Adrenal gland (tissue), 5 donors: ENCODE results near the gene IPMK.

ENCODE experiments used
- POLR2A ChIP-seq, 2 donors: fragments of 450-650 bp; IDR thresholded peaks; one replicate each; pipeline ENCODE4 v1.6.1; 2017; ENCODE audit warnings: antibody characterized with exemption in 2 of 2, mild to moderate bottlenecking in 2 of 2, moderate library complexity in 1 of 2
- TF ChIP-seq, protein P1 (sequence below), 6 experiments: fragments of 450-650 bp in 4 of 6; fragments of 200-600 bp in 2 of 6; sonication (generic) in 1 of 6; IDR thresholded peaks; 1 replicate in 5 of 6; 2 replicates in 1 of 6; pipeline versions ENCODE4 v1.5.1 to v1.8.0; 2016 to 2021; ENCODE audit warnings: antibody characterized with exemption in 6 of 6, mild to moderate bottlenecking in 2 of 6, moderate library complexity in 1 of 6
- donor health status: DM: no; HTN: no; CAD: no.

DNA sequence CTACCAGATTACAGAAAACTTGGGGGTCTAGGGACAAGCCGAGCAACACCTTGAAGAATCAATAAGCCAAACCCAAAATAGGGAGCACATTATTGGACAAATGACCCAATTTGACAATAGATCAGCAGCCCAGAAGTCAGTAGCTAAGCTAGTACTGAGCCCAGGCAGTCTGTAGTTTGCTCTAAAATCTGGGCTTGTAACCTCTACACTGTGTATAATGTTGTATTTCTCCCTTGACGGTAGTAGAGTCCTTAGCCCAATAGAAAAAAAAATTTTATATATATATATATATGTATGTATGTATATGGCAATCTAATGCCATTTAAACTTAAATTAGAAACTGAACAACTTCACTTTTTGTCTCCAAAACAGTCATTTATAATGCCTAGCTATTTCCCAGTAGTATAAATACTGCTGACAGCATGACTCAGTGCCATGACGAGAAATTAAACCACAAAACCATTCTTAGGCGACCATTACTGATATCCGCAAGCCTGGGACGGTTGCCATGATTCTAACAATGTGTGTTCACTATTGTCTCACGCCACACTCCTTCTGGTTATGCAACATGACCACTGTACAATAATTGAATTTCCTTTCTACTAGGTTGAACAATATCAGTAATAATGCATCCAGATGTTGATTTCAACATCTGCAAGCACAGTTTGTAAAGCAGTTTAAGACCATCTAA, 110.5 kb downstream of the IPMK start:
- TF ChIP-seq, protein P1, sequence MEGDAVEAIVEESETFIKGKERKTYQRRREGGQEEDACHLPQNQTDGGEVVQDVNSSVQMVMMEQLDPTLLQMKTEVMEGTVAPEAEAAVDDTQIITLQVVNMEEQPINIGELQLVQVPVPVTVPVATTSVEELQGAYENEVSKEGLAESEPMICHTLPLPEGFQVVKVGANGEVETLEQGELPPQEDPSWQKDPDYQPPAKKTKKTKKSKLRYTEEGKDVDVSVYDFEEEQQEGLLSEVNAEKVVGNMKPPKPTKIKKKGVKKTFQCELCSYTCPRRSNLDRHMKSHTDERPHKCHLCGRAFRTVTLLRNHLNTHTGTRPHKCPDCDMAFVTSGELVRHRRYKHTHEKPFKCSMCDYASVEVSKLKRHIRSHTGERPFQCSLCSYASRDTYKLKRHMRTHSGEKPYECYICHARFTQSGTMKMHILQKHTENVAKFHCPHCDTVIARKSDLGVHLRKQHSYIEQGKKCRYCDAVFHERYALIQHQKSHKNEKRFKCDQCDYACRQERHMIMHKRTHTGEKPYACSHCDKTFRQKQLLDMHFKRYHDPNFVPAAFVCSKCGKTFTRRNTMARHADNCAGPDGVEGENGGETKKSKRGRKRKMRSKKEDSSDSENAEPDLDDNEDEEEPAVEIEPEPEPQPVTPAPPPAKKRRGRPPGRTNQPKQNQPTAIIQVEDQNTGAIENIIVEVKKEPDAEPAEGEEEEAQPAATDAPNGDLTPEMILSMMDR (IDR thresholded peaks at IDR 0.05): no peak
- TF ChIP-seq POLR2A (IDR thresholded peaks at IDR 0.05): no peak
